ENCODE measurements around the gene SSBP3. TPM values are rescaled to one million over a fixed set of nuclear protein-coding genes. Genes with fewer than 3 reads are reported as not detected.

The SSBP3 gene
- total RNA-seq, 1 donor from 2014 or later = 19.7 TPM

GRCh38 chr1:54221113-54221834, 184.9 kb downstream of the SSBP3 start:
- Histone ChIP-seq H3K36me3 (ENCODE audit: control insufficient read depth, insufficient read depth, low read length) (no peaks in the 10 kb centered on the region), H3K27me3 (ENCODE audit: control insufficient read depth, insufficient read depth, low read length) (no peaks in the 10 kb centered on the region), H3K4me3 (ENCODE audit: low read depth, low read length) (no peak overlapping the region)
- TF ChIP-seq, protein P1, sequence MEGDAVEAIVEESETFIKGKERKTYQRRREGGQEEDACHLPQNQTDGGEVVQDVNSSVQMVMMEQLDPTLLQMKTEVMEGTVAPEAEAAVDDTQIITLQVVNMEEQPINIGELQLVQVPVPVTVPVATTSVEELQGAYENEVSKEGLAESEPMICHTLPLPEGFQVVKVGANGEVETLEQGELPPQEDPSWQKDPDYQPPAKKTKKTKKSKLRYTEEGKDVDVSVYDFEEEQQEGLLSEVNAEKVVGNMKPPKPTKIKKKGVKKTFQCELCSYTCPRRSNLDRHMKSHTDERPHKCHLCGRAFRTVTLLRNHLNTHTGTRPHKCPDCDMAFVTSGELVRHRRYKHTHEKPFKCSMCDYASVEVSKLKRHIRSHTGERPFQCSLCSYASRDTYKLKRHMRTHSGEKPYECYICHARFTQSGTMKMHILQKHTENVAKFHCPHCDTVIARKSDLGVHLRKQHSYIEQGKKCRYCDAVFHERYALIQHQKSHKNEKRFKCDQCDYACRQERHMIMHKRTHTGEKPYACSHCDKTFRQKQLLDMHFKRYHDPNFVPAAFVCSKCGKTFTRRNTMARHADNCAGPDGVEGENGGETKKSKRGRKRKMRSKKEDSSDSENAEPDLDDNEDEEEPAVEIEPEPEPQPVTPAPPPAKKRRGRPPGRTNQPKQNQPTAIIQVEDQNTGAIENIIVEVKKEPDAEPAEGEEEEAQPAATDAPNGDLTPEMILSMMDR (IDR thresholded peaks at IDR 0.05; ENCODE audit: insufficient read depth, low read length, poor library complexity, severe bottlenecking) = no peak
- no peak for DNase-seq (ENCODE audit: low read depth)

DNA sequence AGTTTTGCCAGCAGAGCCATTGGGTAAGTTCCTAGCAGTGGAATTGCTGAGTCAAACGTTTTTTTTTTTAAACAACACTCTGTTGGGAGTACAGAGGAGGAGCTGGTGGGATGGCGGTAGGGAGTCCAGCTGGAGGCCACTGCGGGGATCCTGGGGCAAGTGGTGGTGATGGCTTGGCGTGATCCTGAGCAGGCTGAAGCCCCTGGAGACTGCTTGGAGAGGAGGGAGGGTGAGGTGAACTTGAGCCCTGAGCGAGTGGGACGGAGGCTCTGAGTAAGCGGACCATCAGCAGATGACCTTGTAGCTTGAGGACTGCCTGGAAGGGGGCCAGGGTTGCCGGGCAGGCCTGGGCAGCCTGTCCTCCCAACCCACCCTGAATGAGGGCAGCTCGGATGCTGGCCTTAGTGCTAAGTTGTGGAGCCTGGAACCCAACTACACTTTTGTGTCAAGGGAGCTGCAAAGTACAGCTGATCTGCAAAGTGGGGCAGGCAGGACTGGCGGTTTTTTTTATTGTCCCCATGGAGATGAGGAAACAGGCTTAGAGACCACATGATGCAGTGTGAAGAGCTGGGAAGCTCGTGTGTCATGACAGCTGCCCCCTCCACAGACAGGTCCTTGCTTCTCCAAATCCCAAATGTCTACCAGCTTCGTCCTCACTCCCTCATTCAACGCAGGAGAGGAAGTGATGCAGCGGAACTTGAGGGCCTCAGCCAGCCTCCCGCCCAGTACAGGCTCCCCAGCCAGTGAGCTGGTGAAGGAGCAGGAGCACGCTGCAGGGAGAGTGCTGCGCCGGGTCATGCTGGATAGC, 186.0 kb downstream of the SSBP3 start:
- no peak overlapping the region for H3K4me3 ChIP-seq (ENCODE audit: low read depth, low read length)
- TF ChIP-seq, protein P1 (IDR thresholded peaks at IDR 0.05; ENCODE audit: insufficient read depth, low read length, poor library complexity, severe bottlenecking) = no peak
- H3K27me3 ChIP-seq (ENCODE audit: control insufficient read depth, insufficient read depth, low read length) = no peaks in the 10 kb centered on the region
- no peaks in the 10 kb centered on the region for H3K36me3 ChIP-seq (ENCODE audit: control insufficient read depth, insufficient read depth, low read length)
- no peak for DNase-seq (ENCODE audit: low read depth)

DNA sequence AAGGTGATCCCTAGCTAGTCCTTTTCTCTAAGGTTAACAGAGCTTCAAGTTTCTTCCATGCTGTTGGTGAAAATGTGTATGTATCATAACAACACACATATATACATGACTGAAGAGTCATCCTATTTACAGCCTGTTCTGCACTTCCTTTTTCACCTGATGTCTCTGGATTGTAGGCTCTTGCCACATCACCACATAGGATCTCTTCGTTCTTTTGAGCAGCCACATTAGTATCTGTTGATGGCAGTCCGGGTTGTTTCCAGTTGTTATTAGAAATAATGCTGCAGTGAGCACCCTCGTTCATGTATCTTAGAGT, 186.5 kb downstream of the SSBP3 start:
- no peaks in the 10 kb centered on the region for H3K27me3 ChIP-seq (ENCODE audit: control insufficient read depth, insufficient read depth, low read length)
- TF ChIP-seq, protein P1 (IDR thresholded peaks at IDR 0.05; ENCODE audit: insufficient read depth, low read length, poor library complexity, severe bottlenecking) = no peak
- H3K36me3 ChIP-seq (ENCODE audit: control insufficient read depth, insufficient read depth, low read length) = no peaks in the 10 kb centered on the region
- no peak for DNase-seq (ENCODE audit: low read depth)
- no peak overlapping the region for H3K4me3 ChIP-seq (ENCODE audit: low read depth, low read length)

DNA sequence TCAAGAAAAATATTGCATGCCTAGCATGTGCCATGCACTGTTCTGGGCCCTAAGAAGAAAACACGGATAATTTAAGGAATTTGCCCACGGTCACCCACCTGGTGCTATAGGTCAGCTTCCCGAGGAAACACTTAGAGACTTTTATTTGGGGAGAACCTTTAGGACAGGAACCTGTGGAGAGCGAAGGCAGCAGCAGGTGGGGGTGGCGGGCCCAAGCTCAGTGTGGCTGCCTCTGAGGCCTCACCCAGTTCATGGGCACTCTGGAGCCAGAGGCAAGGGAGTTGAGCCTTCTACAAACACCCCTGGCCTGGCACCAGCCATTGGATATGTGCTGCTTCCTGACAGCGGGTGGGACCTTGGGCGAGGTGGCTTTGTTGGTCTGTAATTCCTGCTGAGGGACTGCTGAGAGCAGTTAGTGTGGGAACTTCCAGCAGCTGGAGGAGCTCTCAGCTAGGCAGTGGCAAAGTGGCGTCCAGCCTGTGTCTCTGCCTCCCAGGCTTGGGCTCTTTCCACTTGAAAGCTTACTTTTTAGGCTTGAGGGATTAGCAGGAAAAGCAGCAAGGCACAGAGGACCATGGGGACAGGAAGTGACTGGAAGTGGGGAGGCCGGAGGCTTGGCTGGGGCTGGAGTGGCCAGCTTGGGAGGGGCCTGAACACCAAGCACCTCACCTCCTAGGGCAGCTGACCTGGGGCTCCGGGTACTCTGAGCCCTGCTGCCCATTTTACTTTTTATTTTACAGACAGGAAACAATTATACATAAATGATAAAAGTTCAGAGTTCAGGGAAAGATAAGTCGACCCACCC, 187.1 kb downstream of the SSBP3 start:
- H3K27me3 ChIP-seq (ENCODE audit: control insufficient read depth, insufficient read depth, low read length) = no peaks in the 10 kb centered on the region
- TF ChIP-seq, protein P1 (IDR thresholded peaks at IDR 0.05; ENCODE audit: insufficient read depth, low read length, poor library complexity, severe bottlenecking) = no peak
- H3K36me3 ChIP-seq (ENCODE audit: control insufficient read depth, insufficient read depth, low read length) = no peaks in the 10 kb centered on the region
- H3K4me3 ChIP-seq (ENCODE audit: low read depth, low read length) = no peak overlapping the region
- no peak for DNase-seq (ENCODE audit: low read depth)

- H3K27me3 ChIP-seq (ENCODE audit: control insufficient read depth, insufficient read depth, low read length) = no peaks in the 10 kb centered on the region
- DNase-seq (ENCODE audit: low read depth) = no peak
- TF ChIP-seq, protein P1 (IDR thresholded peaks at IDR 0.05; ENCODE audit: insufficient read depth, low read length, poor library complexity, severe bottlenecking) = no peak
- H3K4me3 ChIP-seq (ENCODE audit: low read depth, low read length) = no peak overlapping the region
- peaks cover 2% of the 10 kb centered on the region for H3K36me3 ChIP-seq (ENCODE audit: control insufficient read depth, insufficient read depth, low read length)
Observed at GRCh38 chr1:54215523-54215922, 190.7 kb downstream of the SSBP3 start.

All from kidney epithelial cell (primary cell).